Measurements from ENCODE around the gene ZNF521.

The ZNF521 gene

GRCh38 chr18:25189391-25190185, 162.4 kb downstream of the ZNF521 start:
- Mint-ChIP-seq H3K4me3 (no peak overlapping the region), H3K27me3 (no peaks in the 10 kb centered on the region), H3K27ac (no peak overlapping the region), H3K4me1 (ENCODE audit: low read depth in 2 of 2) (no peaks in the 10 kb centered on the region), H3K36me3 (ENCODE audit: insufficient read depth) (no peaks in the 10 kb centered on the region), H3K9me3 (no peaks in the 10 kb centered on the region)
- DNase-seq (no peak), ATAC-seq (replicated peaks) (no peak)

DNA sequence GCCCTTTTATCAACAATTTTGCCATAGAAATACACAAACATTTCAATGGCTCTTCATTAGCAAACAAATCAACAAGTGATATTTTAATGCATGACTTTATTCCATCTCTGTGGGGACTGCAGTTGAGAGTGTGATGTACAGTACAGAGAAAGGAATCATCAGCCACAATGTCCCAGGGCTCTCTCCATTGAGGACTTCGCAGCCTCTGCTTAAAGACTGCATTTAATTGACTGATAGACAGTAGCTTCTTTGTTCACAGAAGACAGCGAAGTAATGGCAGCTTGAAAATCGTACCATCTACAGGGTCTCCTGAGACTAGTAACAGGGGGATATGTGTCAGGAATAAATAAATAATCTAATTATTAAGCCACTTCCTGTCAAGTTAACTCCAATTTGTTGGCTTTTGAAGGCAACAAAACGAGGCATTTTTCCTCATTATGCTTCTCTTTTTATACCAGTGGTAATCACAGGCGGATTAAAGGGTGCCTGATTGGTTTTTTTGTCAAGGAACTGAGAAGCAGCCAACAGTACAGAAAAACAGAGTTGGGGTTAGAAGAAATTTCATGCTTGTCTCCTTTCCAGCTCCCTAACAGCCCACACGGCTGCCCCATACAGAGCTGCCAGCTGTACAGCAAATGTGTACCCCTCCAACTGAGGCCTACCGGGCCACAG, 164.3 kb downstream of the ZNF521 start:
- no peak for ATAC-seq (replicated peaks)
- no peak for DNase-seq
- H3K27me3 Mint-ChIP-seq: no peaks in the 10 kb centered on the region
- no peak overlapping the region for H3K4me3 Mint-ChIP-seq
- no peak overlapping the region for H3K27ac Mint-ChIP-seq
- H3K36me3 Mint-ChIP-seq (ENCODE audit: insufficient read depth): no peaks in the 10 kb centered on the region
- no peaks in the 10 kb centered on the region for H3K4me1 Mint-ChIP-seq (ENCODE audit: low read depth in 2 of 2)
- no peaks in the 10 kb centered on the region for H3K9me3 Mint-ChIP-seq

GRCh38 chr18:25186871-25187270, 165.1 kb downstream of the ZNF521 start:
- no peaks in the 10 kb centered on the region for H3K27me3 Mint-ChIP-seq
- H3K36me3 Mint-ChIP-seq (ENCODE audit: insufficient read depth): no peaks in the 10 kb centered on the region
- ATAC-seq (replicated peaks): no peak
- H3K9me3 Mint-ChIP-seq: no peaks in the 10 kb centered on the region
- H3K27ac Mint-ChIP-seq: no peak overlapping the region
- H3K4me1 Mint-ChIP-seq (ENCODE audit: low read depth in 2 of 2): no peaks in the 10 kb centered on the region
- H3K4me3 Mint-ChIP-seq: no peak overlapping the region
- DNase-seq: no peak

DNA sequence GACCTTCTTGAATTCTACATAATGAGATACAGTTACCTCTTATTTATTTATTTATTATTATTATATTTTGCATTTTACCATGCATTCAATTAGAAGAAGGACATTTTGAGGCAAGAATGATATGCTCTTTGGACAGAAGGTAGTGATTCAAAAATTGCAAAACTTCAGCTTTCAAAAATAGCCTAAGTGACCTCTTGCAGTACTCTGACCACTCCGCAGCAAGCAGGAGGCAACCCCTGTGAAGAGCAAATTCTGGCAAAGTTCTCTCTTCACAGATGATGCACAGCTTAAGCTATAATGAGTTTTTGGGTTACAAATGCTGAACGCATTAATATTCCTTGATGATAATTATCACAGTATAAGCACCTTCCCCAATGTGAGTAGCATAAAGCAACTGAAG, 170.0 kb downstream of the ZNF521 start:
- Mint-ChIP-seq H3K4me1 (ENCODE audit: low read depth in 2 of 2) (no peaks in the 10 kb centered on the region), H3K4me3 (no peak overlapping the region), H3K27ac (no peak overlapping the region), H3K9me3 (no peaks in the 10 kb centered on the region), H3K27me3 (peaks cover 0 to 18% of the 10 kb centered on the region in 2 donors), H3K36me3 (ENCODE audit: insufficient read depth) (no peaks in the 10 kb centered on the region)
- DNase-seq (no peak), ATAC-seq (replicated peaks) (no peak)

- ATAC-seq (replicated peaks) (no peak), DNase-seq (no peak)
- H3K36me3 Mint-ChIP-seq (ENCODE audit: insufficient read depth): no peaks in the 10 kb centered on the region
- H3K4me1 Mint-ChIP-seq (ENCODE audit: low read depth in 2 of 2): no peaks in the 10 kb centered on the region
- H3K27ac Mint-ChIP-seq: no peak overlapping the region
- no peak overlapping the region for H3K4me3 Mint-ChIP-seq
- no peaks in the 10 kb centered on the region for H3K9me3 Mint-ChIP-seq
- peaks cover 0 to 18% of the 10 kb centered on the region in 2 donors for H3K27me3 Mint-ChIP-seq
Observed at GRCh38 chr18:25181581-25181980, 170.4 kb downstream of the ZNF521 start.

DNA sequence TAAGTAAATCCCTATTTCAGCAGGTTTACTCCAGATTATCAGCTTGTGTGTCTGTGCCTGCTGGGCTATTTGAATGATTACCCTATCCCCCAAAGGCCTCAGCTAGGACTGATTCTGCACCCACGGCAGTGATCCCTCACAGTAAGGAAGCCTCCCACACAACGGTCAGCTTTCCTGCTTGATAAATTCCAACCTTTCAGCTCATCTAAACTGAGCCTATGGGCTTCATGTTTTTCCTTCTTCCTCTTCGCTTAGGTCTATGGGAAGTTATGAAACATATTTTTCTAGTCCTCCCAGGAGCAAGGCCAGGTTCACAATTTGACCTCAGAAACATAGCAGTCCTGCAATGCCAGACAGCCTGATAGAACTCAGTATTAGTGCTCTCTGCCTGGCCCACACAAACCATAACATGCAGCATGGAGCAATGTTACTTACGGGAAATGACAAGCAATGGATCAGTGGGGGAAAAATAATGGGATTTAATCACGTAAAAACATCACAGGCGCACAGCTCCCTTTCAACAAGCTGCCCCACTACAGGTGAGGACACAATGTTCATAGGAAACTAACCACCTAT, 170.9 kb downstream of the ZNF521 start:
- H3K4me3 Mint-ChIP-seq: no peak overlapping the region
- ATAC-seq (replicated peaks): no peak

GRCh38 chr18:25177631-25178030, 174.3 kb downstream of the ZNF521 start:
- no peaks in the 10 kb centered on the region for H3K4me1 Mint-ChIP-seq (ENCODE audit: low read depth in 2 of 2)
- peaks cover 2% of the 10 kb centered on the region for H3K36me3 Mint-ChIP-seq (ENCODE audit: insufficient read depth)
- no peak for ATAC-seq (replicated peaks)
- no peak overlapping the region for H3K27ac Mint-ChIP-seq
- no peak overlapping the region for H3K4me3 Mint-ChIP-seq
- no peak for DNase-seq
- peaks cover 0 to 18% of the 10 kb centered on the region in 2 donors for H3K27me3 Mint-ChIP-seq
- H3K9me3 Mint-ChIP-seq: no peaks in the 10 kb centered on the region

More for the DNA sequence above, 170.9 kb downstream of the ZNF521 start:
- Mint-ChIP-seq H3K27me3 (peaks cover 0 to 18% of the 10 kb centered on the region in 2 donors), H3K4me1 (ENCODE audit: low read depth in 2 of 2) (no peaks in the 10 kb centered on the region), H3K27ac (no peak overlapping the region), H3K9me3 (no peaks in the 10 kb centered on the region), H3K36me3 (ENCODE audit: insufficient read depth) (no peaks in the 10 kb centered on the region)
- DNase-seq: no peak

- no peaks in the 10 kb centered on the region for H3K4me1 Mint-ChIP-seq (ENCODE audit: low read depth in 2 of 2)
Observed at GRCh38 chr18:25176518-25177042, 175.4 kb downstream of the ZNF521 start.

DNA sequence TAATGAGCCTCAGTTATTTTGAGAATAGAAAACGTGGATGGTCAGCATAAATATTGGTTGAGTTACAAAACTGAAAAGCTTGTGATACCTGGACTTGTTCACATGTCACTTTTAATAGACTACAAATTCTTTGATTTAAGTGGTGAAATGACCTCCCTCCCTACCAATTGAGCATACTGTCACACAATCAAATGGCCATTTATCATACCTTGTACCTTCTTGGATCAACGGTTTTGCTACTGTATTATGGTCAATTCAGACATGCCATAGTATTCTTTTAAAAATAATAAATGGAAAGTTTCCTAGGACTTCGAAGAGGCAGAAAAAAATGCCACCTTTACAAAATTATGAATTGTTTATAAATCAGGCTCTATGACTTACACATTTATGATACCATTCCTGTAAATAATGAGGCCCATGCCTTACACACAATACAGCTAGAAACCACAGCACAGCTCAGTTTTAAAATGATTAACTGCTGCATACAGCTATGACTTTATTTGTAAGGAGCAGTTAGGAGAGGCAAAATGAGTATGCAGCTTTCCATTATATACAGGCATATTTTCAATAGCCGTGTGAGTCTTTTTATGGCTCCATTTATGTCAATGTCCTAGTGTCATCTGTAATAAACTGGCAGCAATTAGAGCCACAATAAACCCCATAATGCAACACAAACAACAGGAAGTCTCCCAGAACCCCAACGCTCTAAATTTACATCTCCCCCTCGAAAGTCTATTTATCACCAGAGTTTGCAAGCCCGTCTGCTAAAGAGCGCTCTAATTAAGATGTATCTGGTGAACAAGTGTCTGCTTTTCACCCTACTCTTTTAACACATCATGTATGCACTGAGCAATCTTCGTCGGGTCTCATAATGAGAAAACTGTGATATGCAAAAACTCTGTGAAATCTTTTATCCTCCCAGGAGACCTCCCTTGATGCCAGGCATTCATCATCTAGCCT, 176.1 kb downstream of the ZNF521 start:
- H3K9me3 Mint-ChIP-seq: no peaks in the 10 kb centered on the region
- no peak overlapping the region for H3K27ac Mint-ChIP-seq
- no peaks in the 10 kb centered on the region for H3K4me1 Mint-ChIP-seq (ENCODE audit: low read depth in 2 of 2)
- H3K36me3 Mint-ChIP-seq (ENCODE audit: insufficient read depth): peaks cover 2% of the 10 kb centered on the region
- no peak for DNase-seq
- no peak for ATAC-seq (replicated peaks)
- peaks cover 0 to 18% of the 10 kb centered on the region in 2 donors for H3K27me3 Mint-ChIP-seq
- H3K4me3 Mint-ChIP-seq: no peak overlapping the region

More at GRCh38 chr18:25176518-25177042, 175.4 kb downstream of the ZNF521 start:
- no peak overlapping the region for H3K27ac Mint-ChIP-seq
- H3K9me3 Mint-ChIP-seq: no peaks in the 10 kb centered on the region
- H3K27me3 Mint-ChIP-seq: peaks cover 0 to 18% of the 10 kb centered on the region in 2 donors
- peaks cover 2% of the 10 kb centered on the region for H3K36me3 Mint-ChIP-seq (ENCODE audit: insufficient read depth)
- no peak overlapping the region for H3K4me3 Mint-ChIP-seq
- DNase-seq (no peak), ATAC-seq (replicated peaks) (no peak)

DNA sequence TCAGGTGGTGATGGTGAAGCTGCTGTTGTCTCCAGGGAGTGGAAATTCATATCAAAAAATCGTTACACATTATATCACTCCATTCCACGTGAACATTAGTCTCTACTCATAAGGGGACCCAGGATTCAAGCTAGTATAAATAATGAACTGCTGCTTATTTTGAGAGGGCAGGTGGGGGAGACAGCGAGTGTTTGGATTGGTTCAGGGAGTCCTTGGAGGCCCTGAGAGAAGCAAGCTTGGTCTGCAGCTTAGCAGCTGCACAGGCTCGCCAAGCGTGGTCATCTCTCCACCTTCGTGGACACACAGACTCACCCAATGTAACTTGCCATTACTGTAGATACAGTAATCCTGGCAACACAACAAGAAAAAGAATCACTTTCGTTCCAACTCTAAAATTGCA, 177.6 kb downstream of the ZNF521 start:
- Mint-ChIP-seq H3K27me3 (peaks cover 0 to 14% of the 10 kb centered on the region in 2 donors), H3K4me1 (ENCODE audit: low read depth in 2 of 2) (no peaks in the 10 kb centered on the region), H3K4me3 (no peak overlapping the region), H3K9me3 (no peaks in the 10 kb centered on the region), H3K36me3 (ENCODE audit: insufficient read depth) (peaks cover 2% of the 10 kb centered on the region), H3K27ac (no peak overlapping the region)
- DNase-seq (no peak), ATAC-seq (replicated peaks) (no peak)

DNA sequence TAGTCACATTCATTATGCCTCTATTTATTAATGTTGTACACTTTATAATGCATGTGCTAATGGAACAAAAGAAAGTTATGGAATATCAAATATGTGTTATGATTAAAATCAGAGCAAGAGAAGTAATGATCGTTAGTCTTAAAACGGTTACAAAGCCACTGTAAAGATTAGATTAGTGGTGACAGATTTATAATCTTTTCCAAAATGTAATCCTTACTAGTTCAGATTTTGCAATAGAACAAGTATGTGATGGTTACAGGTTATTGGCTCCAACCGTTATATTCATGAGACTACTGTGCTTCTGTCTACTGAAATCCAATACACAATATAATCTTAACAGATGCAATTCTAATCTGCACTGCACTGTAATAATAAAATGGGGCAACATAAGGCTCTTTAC, 180.6 kb downstream of the ZNF521 start:
- no peaks in the 10 kb centered on the region for H3K9me3 Mint-ChIP-seq
- H3K4me1 Mint-ChIP-seq (ENCODE audit: low read depth in 2 of 2): no peaks in the 10 kb centered on the region
- DNase-seq: no peak
- no peak overlapping the region for H3K4me3 Mint-ChIP-seq
- no peak overlapping the region for H3K27ac Mint-ChIP-seq
- peaks cover 2% of the 10 kb centered on the region for H3K36me3 Mint-ChIP-seq (ENCODE audit: insufficient read depth)
- ATAC-seq (replicated peaks): no peak
- H3K27me3 Mint-ChIP-seq: no peaks in the 10 kb centered on the region

- no peak for ATAC-seq (replicated peaks)
- no peaks in the 10 kb centered on the region for H3K9me3 Mint-ChIP-seq
- no peak overlapping the region for H3K27ac Mint-ChIP-seq
- no peaks in the 10 kb centered on the region for H3K27me3 Mint-ChIP-seq
- no peak overlapping the region for H3K4me3 Mint-ChIP-seq
- H3K36me3 Mint-ChIP-seq (ENCODE audit: insufficient read depth): peaks cover 2% of the 10 kb centered on the region
- no peak for DNase-seq
- H3K4me1 Mint-ChIP-seq (ENCODE audit: low read depth in 2 of 2): no peaks in the 10 kb centered on the region
Observed at GRCh38 chr18:25170402-25170801, 181.6 kb downstream of the ZNF521 start.

GRCh38 chr18:25169701-25170100, 182.3 kb downstream of the ZNF521 start:
- H3K36me3 Mint-ChIP-seq (ENCODE audit: insufficient read depth): peaks cover 2% of the 10 kb centered on the region
- H3K4me1 Mint-ChIP-seq (ENCODE audit: low read depth in 2 of 2): peaks cover 1% of the 10 kb centered on the region in 2 donors
- no peaks in the 10 kb centered on the region for H3K27me3 Mint-ChIP-seq
- H3K4me3 Mint-ChIP-seq: no peak overlapping the region
- no peak overlapping the region for H3K27ac Mint-ChIP-seq
- H3K9me3 Mint-ChIP-seq: no peaks in the 10 kb centered on the region
- ATAC-seq (replicated peaks) (no peak), DNase-seq (no peak)
